CD4-positive, alpha-beta T cell treated with Interleukin-17A for 1 hour (primary cell): ENCODE results near the gene EAF2.
"Not testable (repeated sequence)": the region's sequence is repeated elsewhere in the genome, so short reads cannot be mapped to it uniquely, and the experiment has no call there.

Experiments used
- DNase-seq: peaks from one replicate; pipeline ENCODE4 v3.0.0-alpha.2; 2020

The EAF2 gene

GRCh38 chr3:121834671-121835464 lies at the start of gene EAF2, which contains the start of gene IQCB1:
Gene EAF2, plus strand, starts transcription at chr3:121835209. Its CDS starts 77 bp downstream, at chr3:121835286.
Gene IQCB1, minus strand, starts transcription at chr3:121835060. Its CDS starts 6,100 bp downstream, at chr3:121828960.
- peak; percentile 97 for DNase-seq

GRCh38 chr3:121786485-121786884 lies 48.5 kb upstream of the EAF2 start:
- DNase-seq: no peak

DNA sequence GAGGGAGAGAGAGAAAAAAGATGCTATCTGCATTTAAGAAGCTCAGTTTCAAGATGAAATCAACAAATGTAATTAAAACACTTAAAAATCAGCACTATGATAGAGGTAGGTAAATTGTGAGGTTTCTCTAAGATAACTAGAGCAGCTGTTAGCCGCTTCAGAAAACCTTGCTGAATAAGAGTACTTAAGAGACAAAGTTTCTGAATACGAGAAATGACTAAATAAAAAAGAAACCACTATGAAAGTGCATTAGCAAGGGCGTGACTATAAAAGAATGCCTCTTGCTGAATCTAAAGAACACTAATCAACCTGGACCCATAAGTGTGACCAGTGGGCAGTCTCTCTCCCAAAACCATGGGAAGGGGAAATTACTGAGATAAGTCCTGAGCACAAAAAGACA lies 41.9 kb upstream of the EAF2 start:
- DNase-seq: no peak

GRCh38 chr3:121794264-121794983 lies 40.6 kb upstream of the EAF2 start:
- DNase-seq: no peak

DNA sequence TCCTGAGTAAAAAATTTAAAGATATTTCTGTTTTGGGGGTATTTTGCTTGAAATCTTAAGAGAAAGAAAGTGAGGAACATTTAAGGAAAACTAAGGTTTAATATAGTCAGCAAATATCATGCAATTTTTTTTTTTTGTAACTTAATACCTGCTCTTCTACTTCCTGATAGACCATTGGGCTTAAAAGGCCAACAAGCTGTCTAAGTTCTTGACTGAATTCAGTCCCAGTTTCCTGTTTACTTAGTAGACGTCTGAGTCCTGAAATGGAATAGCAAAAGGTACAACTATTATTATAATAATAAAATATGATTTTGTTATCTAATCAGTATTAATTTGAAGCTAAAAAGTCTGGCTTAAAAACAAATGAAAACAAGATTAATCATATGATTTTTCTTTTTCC lies 38.0 kb upstream of the EAF2 start:
- no peak for DNase-seq

GRCh38 chr3:121800906-121801305 lies 34.1 kb upstream of the EAF2 start:
- DNase-seq: no peak

DNA sequence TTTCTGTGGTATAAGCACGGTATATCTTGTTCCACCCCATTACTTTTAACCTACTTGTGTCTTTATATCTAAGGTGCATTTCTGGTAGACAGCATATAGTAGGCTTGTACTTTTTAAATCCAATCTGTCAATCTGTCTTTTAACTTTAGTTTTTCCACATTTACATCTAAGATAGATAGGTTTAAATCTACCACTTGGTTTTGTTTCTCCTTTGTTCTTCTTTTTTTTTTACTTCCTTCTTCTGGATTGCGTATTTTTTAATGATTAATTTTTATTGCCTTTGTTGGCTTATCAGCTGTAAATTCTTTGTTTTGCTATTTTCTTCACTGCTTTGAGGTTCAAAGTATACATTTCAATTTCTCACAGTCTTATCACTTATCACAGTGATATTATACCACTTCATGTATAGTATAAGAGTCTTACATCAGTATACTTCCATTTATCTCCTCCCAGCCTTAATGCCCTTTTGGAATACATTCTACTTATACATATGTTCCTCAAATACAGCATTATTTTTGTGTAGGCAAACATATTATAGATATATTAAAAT lies 31.2 kb upstream of the EAF2 start:
- DNase-seq: no peak

DNA sequence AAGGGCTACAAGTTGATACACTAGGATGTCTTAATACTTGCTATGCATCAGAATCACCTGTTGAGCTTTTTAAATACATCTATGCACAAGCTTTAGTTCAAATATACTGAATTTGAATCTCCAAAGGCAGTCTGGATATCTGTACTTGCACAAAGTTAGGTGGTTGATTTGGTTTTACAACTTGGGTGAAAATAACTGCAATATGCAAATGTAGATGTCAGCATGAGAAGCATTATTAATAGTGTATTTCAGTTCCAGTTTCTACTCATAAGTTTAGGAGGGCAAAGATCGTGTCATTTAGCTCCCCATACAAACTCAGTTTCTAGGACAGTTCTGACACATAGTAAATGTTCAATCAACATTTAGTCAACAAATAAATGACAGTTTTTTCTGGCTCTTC lies 25.8 kb upstream of the EAF2 start:
- no peak for DNase-seq

- DNase-seq: no peak
Measured at GRCh38 chr3:121817753-121818152, 17.3 kb upstream of the EAF2 start.

DNA sequence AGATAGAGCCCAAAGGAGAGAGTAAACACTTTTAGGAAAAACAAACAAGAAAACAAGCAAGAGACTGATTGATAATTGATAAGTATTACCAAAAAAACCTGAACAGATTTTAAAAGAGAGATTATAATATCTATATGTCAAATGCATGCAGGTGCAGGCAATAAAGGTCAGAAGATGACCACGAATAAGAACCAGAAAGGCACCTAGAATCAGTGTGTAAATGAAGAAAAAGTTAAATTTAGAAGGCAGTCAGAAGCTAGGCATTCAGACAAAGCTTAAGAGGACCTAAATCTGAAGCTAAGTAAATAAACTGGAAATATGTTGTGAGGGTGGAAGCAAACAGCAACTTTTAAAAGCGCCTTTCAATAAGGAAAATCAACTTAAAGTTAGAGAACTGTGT lies 16.4 kb upstream of the EAF2 start:
- no peak for DNase-seq

- no peak for DNase-seq
Measured at GRCh38 chr3:121819236-121819635, 15.8 kb upstream of the EAF2 start.

GRCh38 chr3:121821421-121822199 lies 13.4 kb upstream of the EAF2 start:
- no peak for DNase-seq

DNA sequence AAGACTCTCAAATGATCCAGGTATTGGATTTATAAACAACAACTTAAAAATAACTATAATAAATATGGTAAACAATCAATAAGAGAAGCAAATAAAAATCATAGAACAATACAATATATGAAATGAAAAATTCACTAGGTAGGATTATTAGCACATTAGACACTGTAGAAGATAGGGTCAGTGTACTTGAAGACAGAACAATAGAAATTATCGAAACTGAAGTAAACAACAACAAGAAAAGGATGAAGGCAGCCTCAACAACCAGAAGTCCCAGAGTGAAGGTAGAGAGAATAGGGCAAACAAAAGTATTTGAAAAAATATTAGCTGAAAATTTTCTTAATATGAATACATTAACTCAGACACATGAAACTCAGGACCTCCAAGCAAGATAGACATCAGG lies 12.0 kb upstream of the EAF2 start:
- no peak for DNase-seq

GRCh38 chr3:121834157-121834670 lies 795 bp upstream of the EAF2 start:
- DNase-seq: peak; percentile 35

DNA sequence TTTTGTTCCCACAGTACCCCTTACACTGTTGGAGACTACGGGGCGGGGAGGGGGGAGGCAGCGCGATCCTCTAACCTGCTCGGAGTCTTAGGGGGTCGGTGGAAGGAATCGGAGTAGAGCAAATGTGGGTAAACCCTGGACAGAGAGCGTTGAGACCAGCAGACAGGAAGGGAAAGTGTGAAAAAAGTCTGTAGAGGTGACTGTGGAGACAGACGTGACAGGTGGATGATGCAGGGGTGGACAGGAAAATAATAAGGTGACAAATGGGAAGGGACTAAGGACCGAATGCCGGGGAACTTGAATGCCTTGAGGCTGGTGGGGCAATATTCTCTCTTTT lies 424 bp downstream of the EAF2 start:
- no peak for DNase-seq

DNA sequence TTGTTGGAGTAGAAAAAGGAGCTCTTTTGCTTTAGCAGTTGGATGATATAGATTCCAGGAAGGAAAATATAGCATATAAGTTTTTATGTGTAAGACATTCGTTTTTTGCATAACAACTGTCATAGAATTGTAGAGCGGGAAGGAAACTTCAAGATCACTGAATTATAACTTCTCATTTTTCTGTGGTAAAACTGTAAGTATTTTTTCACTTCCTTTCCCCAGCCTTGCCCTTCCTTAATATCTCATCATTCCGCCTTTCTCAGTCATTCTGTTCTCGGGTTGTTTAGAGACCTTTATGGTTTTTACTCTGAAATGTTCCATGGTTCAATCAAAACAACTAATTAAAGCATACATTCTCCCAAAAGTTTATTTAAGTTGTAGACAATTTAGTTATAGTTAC lies 1.1 kb downstream of the EAF2 start:
- no peak for DNase-seq

DNA sequence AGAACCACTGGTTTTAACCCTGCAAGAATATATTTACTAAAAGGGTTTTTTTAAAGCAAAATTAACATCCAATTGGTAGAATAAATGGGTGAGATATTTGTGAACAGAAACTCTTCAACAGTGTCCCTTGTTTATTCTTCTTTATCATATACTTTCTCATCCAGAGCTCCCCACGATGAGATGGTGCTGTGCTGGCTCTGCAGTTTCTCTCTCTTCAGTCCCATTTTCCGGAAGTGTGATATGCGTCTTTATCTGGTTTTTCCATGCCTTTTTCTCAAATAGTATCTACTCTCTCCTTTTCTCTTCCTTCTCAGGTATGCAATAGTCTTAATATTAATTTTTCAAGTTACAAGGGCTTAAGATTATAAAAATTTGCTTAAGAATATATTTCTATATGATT lies 1.5 kb downstream of the EAF2 start:
- DNase-seq: no peak

- no peak for DNase-seq
Measured at GRCh38 chr3:121839962-121840361, 5.0 kb downstream of the EAF2 start.

GRCh38 chr3:121844892-121845291 lies 9.9 kb downstream of the EAF2 start:
- DNase-seq: no peak

DNA sequence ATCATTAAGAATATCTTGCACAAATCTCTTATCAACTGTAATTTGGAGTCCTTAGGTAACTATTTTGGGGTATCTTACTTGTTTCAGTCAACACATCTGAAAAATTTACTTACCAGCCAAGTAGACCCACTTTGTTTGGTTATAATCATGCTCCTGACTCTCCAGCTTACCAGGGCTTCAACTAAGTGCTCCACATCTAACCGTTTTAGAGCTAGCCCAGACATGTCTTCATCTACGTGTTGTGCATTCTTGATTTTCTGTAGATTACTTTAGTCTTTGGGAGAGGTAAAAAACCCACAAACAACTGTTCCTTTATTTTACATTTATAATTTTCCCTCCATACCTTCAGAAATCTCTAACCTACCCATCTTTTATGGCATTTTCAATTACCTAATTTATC lies 17.2 kb downstream of the EAF2 start:
- no peak for DNase-seq

- DNase-seq: peak; percentile 22
Measured at GRCh38 chr3:121855555-121855954, 20.5 kb downstream of the EAF2 start.

DNA sequence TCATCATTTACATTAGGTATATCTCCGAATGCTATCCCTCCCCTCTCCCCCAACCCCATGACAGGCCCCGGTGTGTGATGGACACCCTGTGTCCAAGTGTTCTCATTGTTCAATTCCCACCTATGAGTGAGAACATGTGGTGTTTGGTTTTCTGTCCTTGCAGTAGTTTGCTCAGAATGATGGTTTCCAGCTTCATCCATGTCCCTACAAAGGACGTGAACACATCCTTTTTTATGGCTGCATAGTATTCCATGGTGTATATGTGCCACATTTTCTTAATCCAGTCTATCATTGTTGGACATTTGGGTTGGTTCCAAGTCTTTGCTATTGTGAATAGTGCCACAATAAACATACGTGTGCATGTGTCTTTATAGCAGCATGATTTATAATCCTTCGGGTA lies 22.8 kb downstream of the EAF2 start:
- not testable (repeated sequence) for DNase-seq

DNA sequence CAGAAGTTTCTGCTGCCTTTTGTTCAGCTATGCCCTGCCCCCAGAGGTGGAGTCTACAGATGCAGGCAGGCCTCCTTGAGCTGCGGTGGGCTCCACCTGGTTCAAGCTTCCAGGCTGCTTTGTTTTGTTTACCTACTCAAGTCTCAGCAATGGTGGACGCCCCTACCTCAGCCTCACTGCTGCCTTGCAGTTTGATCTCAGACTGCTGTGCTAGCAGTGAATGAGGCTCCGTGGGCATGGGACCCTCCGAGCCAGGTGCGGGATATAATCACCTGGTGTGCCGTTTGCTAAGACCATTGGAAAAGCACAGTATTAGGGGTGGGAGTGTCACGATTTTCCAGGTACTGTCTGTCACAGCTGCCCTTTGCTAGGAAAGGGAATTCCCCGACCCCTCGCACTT lies 28.2 kb downstream of the EAF2 start:
- DNase-seq: not testable (repeated sequence)
